ENCODE results near the gene MYO7A. TPM values are rescaled to one million over a fixed set of nuclear protein-coding genes. Genes with fewer than 3 reads are reported as not detected.

The MYO7A gene
- total and polyA plus RNA-seq, 2 experiments from 2014 or later = 9.8 to 10.1 TPM

GRCh38 chr11:77165066-77165465, 37.0 kb downstream of the MYO7A start:
- Histone ChIP-seq H3K4me2 (no peak overlapping the region), H3K36me3 (replicated peaks; ENCODE audit: insufficient read depth, low read depth) (no peaks in the 10 kb centered on the region), H3K4me3 (no peak overlapping the region), H3K79me2 (no peaks in the 10 kb centered on the region), H3K27ac (no peak overlapping the region), H2AFZ (no peak overlapping the region), H3K9me3 (ENCODE audit: low read depth) (no peaks in the 10 kb centered on the region), H3K4me1 (ENCODE audit: insufficient read depth) (no peaks in the 10 kb centered on the region), H4K20me1 (ENCODE audit: insufficient read depth, poor library complexity, severe bottlenecking) (no peaks in the 10 kb centered on the region), H3K9me2 (replicated peaks; ENCODE audit: insufficient read depth) (no peaks in the 10 kb centered on the region), H3K27me3 (no peaks in the 10 kb centered on the region)
- WGBS (ENCODE audit: low lambda C conversion rate, missing lambda C conversion rate) = 95% methylated on average over 4 of the region's 5 CpGs
- TF ChIP-seq EZH2phosphoT487 (IDR thresholded peaks at IDR 0.05; ENCODE audit: low read depth, severe bottlenecking, unreplicated experiment) = no peak
- TF ChIP-seq, protein P1, sequence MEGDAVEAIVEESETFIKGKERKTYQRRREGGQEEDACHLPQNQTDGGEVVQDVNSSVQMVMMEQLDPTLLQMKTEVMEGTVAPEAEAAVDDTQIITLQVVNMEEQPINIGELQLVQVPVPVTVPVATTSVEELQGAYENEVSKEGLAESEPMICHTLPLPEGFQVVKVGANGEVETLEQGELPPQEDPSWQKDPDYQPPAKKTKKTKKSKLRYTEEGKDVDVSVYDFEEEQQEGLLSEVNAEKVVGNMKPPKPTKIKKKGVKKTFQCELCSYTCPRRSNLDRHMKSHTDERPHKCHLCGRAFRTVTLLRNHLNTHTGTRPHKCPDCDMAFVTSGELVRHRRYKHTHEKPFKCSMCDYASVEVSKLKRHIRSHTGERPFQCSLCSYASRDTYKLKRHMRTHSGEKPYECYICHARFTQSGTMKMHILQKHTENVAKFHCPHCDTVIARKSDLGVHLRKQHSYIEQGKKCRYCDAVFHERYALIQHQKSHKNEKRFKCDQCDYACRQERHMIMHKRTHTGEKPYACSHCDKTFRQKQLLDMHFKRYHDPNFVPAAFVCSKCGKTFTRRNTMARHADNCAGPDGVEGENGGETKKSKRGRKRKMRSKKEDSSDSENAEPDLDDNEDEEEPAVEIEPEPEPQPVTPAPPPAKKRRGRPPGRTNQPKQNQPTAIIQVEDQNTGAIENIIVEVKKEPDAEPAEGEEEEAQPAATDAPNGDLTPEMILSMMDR (IDR thresholded peaks at IDR 0.05; ENCODE audit: poor library complexity) = no peak
- DNase-seq (ENCODE audit: low spot score) = no peak

GRCh38 chr11:77166021-77166420, 38.0 kb downstream of the MYO7A start:
- Histone ChIP-seq H3K4me1 (ENCODE audit: insufficient read depth) (no peaks in the 10 kb centered on the region), H3K4me3 (no peak overlapping the region), H3K27me3 (no peaks in the 10 kb centered on the region), H3K9me2 (replicated peaks; ENCODE audit: insufficient read depth) (no peaks in the 10 kb centered on the region), H3K27ac (no peak overlapping the region), H2AFZ (no peak overlapping the region), H4K20me1 (ENCODE audit: insufficient read depth, poor library complexity, severe bottlenecking) (no peaks in the 10 kb centered on the region), H3K4me2 (no peak overlapping the region), H3K9me3 (ENCODE audit: low read depth) (no peaks in the 10 kb centered on the region), H3K79me2 (no peaks in the 10 kb centered on the region), H3K36me3 (replicated peaks; ENCODE audit: insufficient read depth, low read depth) (no peaks in the 10 kb centered on the region)
- TF ChIP-seq EZH2phosphoT487 (IDR thresholded peaks at IDR 0.05; ENCODE audit: low read depth, severe bottlenecking, unreplicated experiment) (no peak), EZH2 (IDR thresholded peaks at IDR 0.05; ENCODE audit: borderline replicate concordance) (no peak)
- TF ChIP-seq, protein P1 (IDR thresholded peaks at IDR 0.05; ENCODE audit: poor library complexity) = no peak
- DNase-seq (ENCODE audit: low spot score) = no peak
- 93% methylated on average over 8 of the region's 8 CpGs for WGBS (ENCODE audit: low lambda C conversion rate, missing lambda C conversion rate)

- H4K20me1 ChIP-seq (ENCODE audit: insufficient read depth, poor library complexity, severe bottlenecking) = no peaks in the 10 kb centered on the region
- no peak overlapping the region for H3K4me2 ChIP-seq
- no peak overlapping the region for H3K4me3 ChIP-seq
- H3K27ac ChIP-seq = no peak overlapping the region
- H3K36me3 ChIP-seq (replicated peaks; ENCODE audit: insufficient read depth, low read depth) = no peaks in the 10 kb centered on the region
- no peaks in the 10 kb centered on the region for H3K79me2 ChIP-seq
- TF ChIP-seq EZH2 (IDR thresholded peaks at IDR 0.05; ENCODE audit: borderline replicate concordance) = no peak
- TF ChIP-seq, protein P1 (IDR thresholded peaks at IDR 0.05; ENCODE audit: poor library complexity) = no peak
- TF ChIP-seq EZH2phosphoT487 (IDR thresholded peaks at IDR 0.05; ENCODE audit: low read depth, severe bottlenecking, unreplicated experiment) = no peak
- H3K27me3 ChIP-seq = no peaks in the 10 kb centered on the region
- H2AFZ ChIP-seq = no peak overlapping the region
- DNase-seq (ENCODE audit: low spot score) = no peak
- H3K9me2 ChIP-seq (replicated peaks; ENCODE audit: insufficient read depth) = no peaks in the 10 kb centered on the region
- 92% methylated on average over 9 of the region's 9 CpGs for WGBS (ENCODE audit: low lambda C conversion rate, missing lambda C conversion rate)
- no peaks in the 10 kb centered on the region for H3K9me3 ChIP-seq (ENCODE audit: low read depth)
- no peaks in the 10 kb centered on the region for H3K4me1 ChIP-seq (ENCODE audit: insufficient read depth)
Observed at GRCh38 chr11:77167111-77167626, 39.1 kb downstream of the MYO7A start.

- no peak overlapping the region for H3K4me3 ChIP-seq
- DNase-seq (ENCODE audit: low spot score) = no peak
- no peak overlapping the region for H3K4me2 ChIP-seq
- H3K4me1 ChIP-seq (ENCODE audit: insufficient read depth) = no peaks in the 10 kb centered on the region
- H3K9me3 ChIP-seq (ENCODE audit: low read depth) = no peaks in the 10 kb centered on the region
- H3K79me2 ChIP-seq = no peaks in the 10 kb centered on the region
- H3K9me2 ChIP-seq (replicated peaks; ENCODE audit: insufficient read depth) = no peaks in the 10 kb centered on the region
- 85% methylated on average over 8 of the region's 8 CpGs for WGBS (ENCODE audit: low lambda C conversion rate, missing lambda C conversion rate)
- H2AFZ ChIP-seq = no peak overlapping the region
- H3K27me3 ChIP-seq = no peaks in the 10 kb centered on the region
- H4K20me1 ChIP-seq (ENCODE audit: insufficient read depth, poor library complexity, severe bottlenecking) = no peaks in the 10 kb centered on the region
- no peaks in the 10 kb centered on the region for H3K36me3 ChIP-seq (replicated peaks; ENCODE audit: insufficient read depth, low read depth)
- no peak overlapping the region for H3K27ac ChIP-seq
- TF ChIP-seq EZH2phosphoT487 (IDR thresholded peaks at IDR 0.05; ENCODE audit: low read depth, severe bottlenecking, unreplicated experiment) = no peak
- TF ChIP-seq, protein P1 (IDR thresholded peaks at IDR 0.05; ENCODE audit: poor library complexity) = no peak
- TF ChIP-seq EZH2 (IDR thresholded peaks at IDR 0.05; ENCODE audit: borderline replicate concordance) = no peak
Observed at GRCh38 chr11:77167791-77168190, 39.7 kb downstream of the MYO7A start.

All from hepatocyte (in vitro differentiated cells).